OCI-LY1 (cell line): ENCODE measurements around the gene LAG3.

Experiments
- H2AFZ ChIP-seq: fragments of 200-600 bp; sonication (generic), shearing (Covaris generic); 2 replicates; pipeline ENCODE4 v1.6.0; 2014; ENCODE audit warnings: antibody characterized with exemption, mild to moderate bottlenecking, low read length
- H3F3A ChIP-seq: fragments of 200-600 bp; sonication (generic), shearing (Covaris generic); 2 replicates; pipeline ENCODE4 v1.6.0; 2014; ENCODE audit warnings: mild to moderate bottlenecking, antibody characterized with exemption, low read length, moderate library complexity; ENCODE audit not compliant: insufficient read depth
- H3K27ac ChIP-seq: fragments of 200-600 bp; sonication (generic); 2 replicates; pipeline ENCODE4 v1.5.1; 2014; ENCODE audit warnings: low read length, mixed run types, mild to moderate bottlenecking, low read depth; ENCODE audit not compliant: poor library complexity, severe bottlenecking
- H3K27me3 ChIP-seq: fragments of 200-600 bp; sonication (generic); 2 replicates; pipeline ENCODE4 v1.6.0; 2014; ENCODE audit warnings: antibody characterized with exemption, mild to moderate bottlenecking, low read length, moderate library complexity; ENCODE audit not compliant: insufficient read depth
- H3K36me3 ChIP-seq: fragments of 200-600 bp; sonication (generic); 2 replicates; pipeline ENCODE4 v1.6.1; 2014; ENCODE audit warnings: mild to moderate bottlenecking, antibody characterized with exemption, low read length, moderate library complexity, mixed read lengths; ENCODE audit not compliant: insufficient read depth
- H3K4me1 ChIP-seq: fragments of 200-600 bp; sonication (generic); 2 replicates; pipeline ENCODE4 v1.5.1; 2014; ENCODE audit warnings: mild to moderate bottlenecking, low read length, moderate library complexity; ENCODE audit not compliant: insufficient read depth, severe bottlenecking
- H3K4me2 ChIP-seq: fragments of 200-600 bp; sonication (generic), shearing (Covaris generic); 2 replicates; pipeline ENCODE4 v1.6.1; 2014; ENCODE audit warnings: low read length
- H3K4me3 ChIP-seq: fragments of 200-600 bp; sonication (generic); 2 replicates; pipeline ENCODE4 v1.5.1; 2014; ENCODE audit warnings: low read length, low read depth, mild to moderate bottlenecking, mixed read lengths; ENCODE audit not compliant: poor library complexity, severe bottlenecking
- H3K79me2 ChIP-seq: fragments of 200-600 bp; shearing (Covaris generic); 2 replicates; pipeline ENCODE4 v1.6.1; 2016; ENCODE audit warnings: mixed run types, low read length, mixed read lengths; ENCODE audit not compliant: insufficient read depth
- H3K9ac ChIP-seq: fragments of 200-600 bp; sonication (generic), shearing (Covaris generic); 2 replicates; pipeline ENCODE4 v1.6.1; 2014; ENCODE audit warnings: mild to moderate bottlenecking, low read length, mixed read lengths
- H3K9me2 ChIP-seq: fragments of 200-600 bp; sonication (generic), shearing (Covaris generic); 2 replicates; pipeline ENCODE4 v1.6.1; 2014; ENCODE audit warnings: low read depth, mild to moderate bottlenecking, low read length, mixed read lengths
- H3K9me3 ChIP-seq: fragments of 200-600 bp; shearing (Covaris generic); 2 replicates; pipeline ENCODE4 v1.6.1; 2014; ENCODE audit warnings: low read length, mixed read lengths
- H4K20me1 ChIP-seq: fragments of 200-600 bp; sonication (generic), shearing (Covaris generic); 2 replicates; pipeline ENCODE4 v1.6.0; 2016; ENCODE audit warnings: mild to moderate bottlenecking, low read length; ENCODE audit not compliant: insufficient read depth
- EZH2 ChIP-seq: fragments of 200-600 bp; sonication (generic), shearing (Covaris generic); IDR thresholded peaks from 2 replicates; pipeline ENCODE4 v1.8.0; 2017; ENCODE audit warnings: borderline replicate concordance, mixed run types, mild to moderate bottlenecking, antibody characterized with exemption, low read length, moderate library complexity, mixed read lengths
- TF ChIP-seq, protein P1 (sequence below): fragments of 200-600 bp; sonication (generic), shearing (Covaris generic); IDR thresholded peaks from 2 replicates; pipeline ENCODE4 v1.5.1; 2017; ENCODE audit warnings: mild to moderate bottlenecking, antibody characterized with exemption, low read length, moderate library complexity, mixed read lengths

The LAG3 gene

DNA sequence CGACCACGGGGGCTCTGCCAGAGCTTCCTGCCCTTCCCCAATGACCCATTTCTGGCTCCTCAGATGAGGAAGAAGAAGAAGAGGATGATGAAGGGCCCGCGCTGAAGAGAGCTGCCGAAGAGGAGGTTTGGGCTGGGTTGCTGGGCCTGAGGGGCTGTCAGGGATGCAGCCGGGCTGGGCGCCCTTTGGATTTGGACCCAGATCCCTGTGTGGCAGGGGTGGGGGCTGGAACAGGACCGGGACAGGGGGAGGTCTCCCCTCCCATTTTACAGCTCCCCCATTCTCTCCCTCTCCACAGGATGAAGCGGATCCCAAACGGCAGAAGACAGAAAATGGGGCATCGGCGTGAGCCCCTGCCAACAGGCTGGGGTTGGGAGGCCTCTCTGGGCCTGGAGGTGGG, 2.2 kb upstream of the LAG3 start:
- Histone ChIP-seq H3K4me2 (no peak overlapping the region), H2AFZ (no peak overlapping the region), H3K9ac (no peak overlapping the region), H3K27ac (no peak overlapping the region), H3K4me1 (peaks cover 22% of the 10 kb centered on the region), H4K20me1 (no peaks in the 10 kb centered on the region), H3K9me3 (no peaks in the 10 kb centered on the region), H3K9me2 (no peaks in the 10 kb centered on the region), H3K79me2 (no peaks in the 10 kb centered on the region), H3K4me3 (no peak overlapping the region), H3K36me3 (no peaks in the 10 kb centered on the region), H3F3A (no peaks in the 10 kb centered on the region), H3K27me3 (peaks cover 19% of the 10 kb centered on the region; the same call in 1 of the 2 replicates)
- TF ChIP-seq, protein P1, sequence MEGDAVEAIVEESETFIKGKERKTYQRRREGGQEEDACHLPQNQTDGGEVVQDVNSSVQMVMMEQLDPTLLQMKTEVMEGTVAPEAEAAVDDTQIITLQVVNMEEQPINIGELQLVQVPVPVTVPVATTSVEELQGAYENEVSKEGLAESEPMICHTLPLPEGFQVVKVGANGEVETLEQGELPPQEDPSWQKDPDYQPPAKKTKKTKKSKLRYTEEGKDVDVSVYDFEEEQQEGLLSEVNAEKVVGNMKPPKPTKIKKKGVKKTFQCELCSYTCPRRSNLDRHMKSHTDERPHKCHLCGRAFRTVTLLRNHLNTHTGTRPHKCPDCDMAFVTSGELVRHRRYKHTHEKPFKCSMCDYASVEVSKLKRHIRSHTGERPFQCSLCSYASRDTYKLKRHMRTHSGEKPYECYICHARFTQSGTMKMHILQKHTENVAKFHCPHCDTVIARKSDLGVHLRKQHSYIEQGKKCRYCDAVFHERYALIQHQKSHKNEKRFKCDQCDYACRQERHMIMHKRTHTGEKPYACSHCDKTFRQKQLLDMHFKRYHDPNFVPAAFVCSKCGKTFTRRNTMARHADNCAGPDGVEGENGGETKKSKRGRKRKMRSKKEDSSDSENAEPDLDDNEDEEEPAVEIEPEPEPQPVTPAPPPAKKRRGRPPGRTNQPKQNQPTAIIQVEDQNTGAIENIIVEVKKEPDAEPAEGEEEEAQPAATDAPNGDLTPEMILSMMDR: no peak
- TF ChIP-seq EZH2: no peak

DNA sequence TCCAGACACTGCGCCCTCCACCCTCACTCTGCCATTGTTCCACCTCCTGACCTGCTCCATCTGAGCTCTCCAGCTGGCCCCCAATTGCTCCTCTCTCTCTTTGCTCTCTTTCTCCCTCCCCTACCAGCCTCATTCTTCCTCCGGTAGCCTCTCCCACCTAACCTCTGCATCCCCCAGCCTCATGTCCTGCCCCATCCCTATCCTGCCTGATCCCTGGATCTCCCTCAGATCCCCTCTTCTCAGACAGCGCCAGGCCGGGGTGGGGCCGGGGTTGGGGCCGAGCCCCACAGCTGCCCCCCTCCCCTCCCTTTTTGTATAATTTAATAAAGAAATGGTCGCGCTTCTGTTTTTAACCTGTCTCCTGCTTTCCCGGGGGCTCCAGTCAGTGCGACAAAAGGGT, 1.7 kb upstream of the LAG3 start:
- no peak overlapping the region for H2AFZ ChIP-seq
- peaks cover 19% of the 10 kb centered on the region; the same call in 1 of the 2 replicates for H3K27me3 ChIP-seq
- peaks cover 17% of the 10 kb centered on the region for H3K4me1 ChIP-seq
- no peak overlapping the region for H3K27ac ChIP-seq
- H3K9ac ChIP-seq: no peak overlapping the region
- no peaks in the 10 kb centered on the region for H3F3A ChIP-seq
- no peaks in the 10 kb centered on the region for H3K79me2 ChIP-seq
- H4K20me1 ChIP-seq: no peaks in the 10 kb centered on the region
- no peaks in the 10 kb centered on the region for H3K36me3 ChIP-seq
- no peak overlapping the region for H3K4me3 ChIP-seq
- H3K9me2 ChIP-seq: no peaks in the 10 kb centered on the region
- no peaks in the 10 kb centered on the region for H3K9me3 ChIP-seq
- TF ChIP-seq, protein P1: no peak
- TF ChIP-seq EZH2: no peak
- H3K4me2 ChIP-seq: no peak overlapping the region

DNA sequence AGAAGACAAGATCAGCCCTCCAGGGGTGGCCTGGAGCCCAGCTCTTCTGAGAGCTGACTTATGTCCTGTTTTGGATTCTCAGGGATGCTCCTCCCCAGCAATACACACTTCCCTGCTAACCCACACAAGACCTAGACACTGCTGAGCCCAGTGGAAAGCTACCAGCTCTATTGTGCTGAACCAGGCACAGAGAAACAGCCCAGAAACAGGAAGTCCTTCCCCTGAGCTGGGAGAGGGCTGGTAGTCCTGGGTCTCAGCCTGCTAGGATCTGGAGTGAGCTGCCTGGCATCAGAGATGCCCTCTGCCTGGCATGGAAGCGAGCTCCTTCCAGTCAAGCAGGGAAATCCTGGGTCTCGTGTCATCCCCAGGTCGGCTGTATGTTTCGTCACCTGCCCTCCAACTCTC, 1.2 kb upstream of the LAG3 start:
- Histone ChIP-seq H3K27ac (no peak overlapping the region), H3K36me3 (no peaks in the 10 kb centered on the region), H4K20me1 (no peaks in the 10 kb centered on the region), H3K79me2 (no peaks in the 10 kb centered on the region), H3K9me3 (no peaks in the 10 kb centered on the region), H3K4me1 (peaks cover 12% of the 10 kb centered on the region), H3K4me3 (no peak overlapping the region), H2AFZ (no peak overlapping the region), H3K9me2 (no peaks in the 10 kb centered on the region), H3F3A (no peaks in the 10 kb centered on the region), H3K27me3 (peaks cover 19% of the 10 kb centered on the region; the same call in 1 of the 2 replicates), H3K9ac (no peak overlapping the region), H3K4me2 (no peak overlapping the region)
- TF ChIP-seq, protein P1: no peak
- TF ChIP-seq EZH2: no peak
